H9 (cell line): ENCODE results near the gene NRXN3. TPM values are rescaled to one million over a fixed set of nuclear protein-coding genes. Genes with fewer than 3 reads are reported as not detected.

Source experiments
- DNase-seq: peaks from one replicate; pipeline ENCODE4 v3.0.0-alpha.2; 2017
- H2AFZ ChIP-seq: one replicate; pipeline ENCODE4 v1.6.1; 2013; ENCODE audit warnings: mild to moderate bottlenecking, low read length, control low read depth, moderate library complexity
- H2AK5ac ChIP-seq: 2 replicates; pipeline ENCODE4 v1.6.1; 2013; ENCODE audit warnings: low read length, control low read depth, mixed read lengths; ENCODE audit not compliant: insufficient read length
- H2BK120ac ChIP-seq: one replicate; pipeline ENCODE4 v1.6.1; 2013; ENCODE audit warnings: low read depth, mild to moderate bottlenecking, low read length, control low read depth, inconsistent platforms; ENCODE audit not compliant: poor library complexity, severe bottlenecking
- H2BK12ac ChIP-seq: 2 replicates; pipeline ENCODE4 v1.6.1; 2013; ENCODE audit warnings: low read length, control low read depth, mixed read lengths, low read depth; ENCODE audit not compliant: insufficient read length
- H2BK15ac ChIP-seq: 2 replicates; pipeline ENCODE4 v1.6.1; 2013; ENCODE audit warnings: low read depth, low read length, control low read depth
- H2BK20ac ChIP-seq: one replicate; pipeline ENCODE4 v1.6.1; 2013; ENCODE audit warnings: low read depth, mild to moderate bottlenecking, low read length, control low read depth, inconsistent platforms; ENCODE audit not compliant: poor library complexity, severe bottlenecking
- H2BK5ac ChIP-seq: 2 replicates; pipeline ENCODE4 v1.6.1; 2013; ENCODE audit warnings: low read length, control low read depth, mixed read lengths; ENCODE audit not compliant: insufficient read length
- H3K14ac ChIP-seq: 2 replicates; pipeline ENCODE4 v1.6.1; 2013; ENCODE audit warnings: low read length, control low read depth; ENCODE audit not compliant: insufficient read depth
- H3K18ac ChIP-seq: 2 replicates; pipeline ENCODE4 v1.6.1; 2013; ENCODE audit warnings: low read depth, mild to moderate bottlenecking, mixed read lengths, low read length, control low read depth; ENCODE audit not compliant: insufficient read length
- H3K23ac ChIP-seq: 2 replicates; pipeline ENCODE4 v1.6.1; 2013; ENCODE audit warnings: low read length, control low read depth, mixed read lengths, low read depth; ENCODE audit not compliant: insufficient read length
- H3K23me2 ChIP-seq: 2 replicates; pipeline ENCODE4 v1.6.1; 2013; ENCODE audit warnings: low read depth, mild to moderate bottlenecking, mixed read lengths, low read length, control low read depth; ENCODE audit not compliant: insufficient read length, poor library complexity, severe bottlenecking
- H3K27ac ChIP-seq: 2 replicates; pipeline ENCODE4 v1.5.1; 2013; ENCODE audit warnings: low read length, control low read depth, mixed read lengths, low read depth; ENCODE audit not compliant: insufficient read length
- H3K27me3 ChIP-seq: 2 replicates; pipeline ENCODE4 v1.6.1; 2013; ENCODE audit warnings: low read length, control low read depth, inconsistent platforms; ENCODE audit not compliant: insufficient read depth
- H3K4ac ChIP-seq: 2 replicates; pipeline ENCODE4 v1.6.1; 2013; ENCODE audit warnings: low read depth, mild to moderate bottlenecking, control low read depth, inconsistent platforms, low read length, moderate library complexity
- H3K4me1 ChIP-seq: 2 replicates; pipeline ENCODE4 v1.6.1; 2013; ENCODE audit warnings: low read length, control low read depth, inconsistent platforms; ENCODE audit not compliant: insufficient read depth
- H3K4me2 ChIP-seq: 2 replicates; pipeline ENCODE4 v1.6.1; 2013; ENCODE audit warnings: low read length, control low read depth, mixed read lengths; ENCODE audit not compliant: insufficient read length, insufficient read depth
- H3K56ac ChIP-seq: 2 replicates; pipeline ENCODE4 v1.6.1; 2013; ENCODE audit warnings: low read depth, mild to moderate bottlenecking, mixed read lengths, low read length, control low read depth; ENCODE audit not compliant: insufficient read length
- H3K79me1 ChIP-seq: 2 replicates; pipeline ENCODE4 v1.6.1; 2013; ENCODE audit warnings: low read depth, mild to moderate bottlenecking, moderate library complexity, low read length, control low read depth, inconsistent platforms; ENCODE audit not compliant: insufficient read depth, poor library complexity, severe bottlenecking
- H3K79me2 ChIP-seq: 2 replicates; pipeline ENCODE4 v1.6.1; 2013; ENCODE audit warnings: low read length, control low read depth, inconsistent platforms; ENCODE audit not compliant: insufficient read depth
- H3K9ac ChIP-seq: 2 replicates; pipeline ENCODE4 v1.6.1; 2013; ENCODE audit warnings: low read length, control low read depth, mixed read lengths; ENCODE audit not compliant: insufficient read length; ENCODE audit errors: extremely low read depth
- H3K9me3 ChIP-seq: one replicate; pipeline ENCODE4 v1.6.1; 2013; ENCODE audit warnings: low read depth, low read length, inconsistent platforms; ENCODE audit not compliant: control insufficient read depth
- H3T11ph ChIP-seq: one replicate; pipeline ENCODE4 v1.6.1; 2013; ENCODE audit warnings: mild to moderate bottlenecking, low read length, control low read depth, inconsistent platforms
- H4K20me1 ChIP-seq: one replicate; pipeline ENCODE4 v1.6.1; 2013; ENCODE audit not compliant: control insufficient read depth, insufficient read length, insufficient read depth
- H4K5ac ChIP-seq: 2 replicates; pipeline ENCODE4 v1.6.1; 2013; ENCODE audit warnings: low read depth, mild to moderate bottlenecking, mixed read lengths, low read length, control low read depth; ENCODE audit not compliant: insufficient read length
- H4K8ac ChIP-seq: replicated peaks from 2 replicates; pipeline ENCODE4 v1.6.1; 2013; ENCODE audit warnings: low read length, control low read depth, mixed read lengths, low read depth; ENCODE audit not compliant: insufficient read length
- H4K91ac ChIP-seq: 2 replicates; pipeline ENCODE4 v1.6.1; 2013; ENCODE audit warnings: low read depth, mild to moderate bottlenecking, moderate library complexity, mixed read lengths, low read length, control low read depth; ENCODE audit not compliant: insufficient read length
- H3K27ac Mint-ChIP-seq, 3 experiments: 2 replicates in 2 of 3; 3 replicates in 1 of 3; pipeline ENCODE4 v1.8.0; 2020 to 2021; ENCODE audit warnings: mixed read lengths in 3 of 3, mild to moderate bottlenecking in 1 of 3, moderate library complexity in 1 of 3
- H3K27me3 Mint-ChIP-seq: 2 replicates; pipeline ENCODE4 v1.8.0; 2021; ENCODE audit warnings: low read depth, mild to moderate bottlenecking, moderate library complexity, mixed read lengths
- H3K36me3 Mint-ChIP-seq, 3 experiments: 2 replicates in 2 of 3; 3 replicates in 1 of 3; pipeline ENCODE4 v1.8.0; 2020 to 2021; ENCODE audit warnings: low read depth in 3 of 3, mixed read lengths in 3 of 3; ENCODE audit not compliant: insufficient read depth in 1 of 3
- H3K4me1 Mint-ChIP-seq, 2 experiments: 2 replicates each; pipeline ENCODE4 v1.8.0; 2020; ENCODE audit warnings: mixed read lengths in 2 of 2
- H3K4me3 Mint-ChIP-seq, 2 experiments: 2 replicates in 1 of 2; 3 replicates in 1 of 2; pipeline ENCODE4 v1.8.0; 2020 to 2021; ENCODE audit warnings: mild to moderate bottlenecking in 2 of 2, mixed read lengths in 2 of 2, moderate library complexity in 1 of 2
- H3K9me3 Mint-ChIP-seq, 2 experiments: 2 replicates in 1 of 2; 3 replicates in 1 of 2; pipeline ENCODE4 v1.8.0; 2020; ENCODE audit warnings: mild to moderate bottlenecking in 2 of 2, mixed read lengths in 2 of 2, moderate library complexity in 1 of 2
- CTCF ChIP-seq: fragments of 200-600 bp; sonication (generic); conservative IDR thresholded peaks from 3 replicates; pipeline ENCODE4 v1.8.0; 2021; ENCODE audit warnings: antibody characterized with exemption, mild to moderate bottlenecking
- WGBS: extraction: QIAGEN DNeasy Blood & Tissue Kit; methylation state at CpG from one replicate; pipeline ENCODE4 v1.1.7; 2013; ENCODE audit warnings: missing lambda C conversion rate, low lambda C conversion rate, mixed read lengths; ENCODE audit not compliant: insufficient read length; ENCODE audit errors: extremely low coverage; 5-methylcytosine and 5-hydroxymethylcytosine counted together
- total RNA-seq: library from RNA; stranded (reverse); gene quantifications from 2 replicates; pipeline ENCODE4 v1.2.1, GENCODE V29; 2021

Gene NRXN3
- total RNA-seq, 1 experiment from 2014 or later = 1.8 TPM

DNA sequence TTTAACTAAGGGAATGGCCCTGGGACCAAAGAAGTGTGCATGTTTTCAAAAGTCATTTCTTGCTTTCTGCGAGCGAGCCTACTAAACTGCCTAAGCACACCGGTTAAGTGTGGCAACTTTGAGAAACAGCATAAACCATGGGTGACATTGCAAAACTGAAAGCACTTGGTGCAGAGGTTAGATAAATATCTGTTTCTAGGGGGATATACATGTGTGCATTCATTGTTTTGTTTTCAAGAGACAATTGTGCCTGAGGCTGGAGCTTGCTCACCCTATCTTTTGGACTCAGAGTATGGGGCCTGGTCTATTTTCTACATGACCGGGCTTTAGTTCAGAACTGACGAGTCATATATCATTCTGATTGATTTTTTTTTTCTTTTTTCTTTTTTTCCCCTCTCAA lies 923.4 kb downstream of the NRXN3 start:
- no peaks in the 10 kb centered on the region for H3K36me3 Mint-ChIP-seq
- peaks cover 0 to 2% of the 10 kb centered on the region in 2 experiments; a peak in 2 of 5 replicates for H3K9me3 Mint-ChIP-seq
- no peak overlapping the region for H3K27ac Mint-ChIP-seq
- Histone ChIP-seq H3K23me2 (no peaks in the 10 kb centered on the region), H3K18ac (no peak overlapping the region), H4K20me1 (no peaks in the 10 kb centered on the region), H3K27ac (no peak overlapping the region), H2AFZ (no peak overlapping the region), H2AK5ac (no peak overlapping the region), H3K9me3 (no peaks in the 10 kb centered on the region), H2BK15ac (no peak overlapping the region), H3K27me3 (no peaks in the 10 kb centered on the region), H4K8ac (no peak overlapping the region), H3K79me2 (no peaks in the 10 kb centered on the region), H3K23ac (no peak overlapping the region), H3K56ac (no peak overlapping the region), H3K14ac (no peak overlapping the region), H2BK5ac (no peak overlapping the region), H3K9ac (no peak overlapping the region), H3K79me1 (no peaks in the 10 kb centered on the region), H2BK20ac (no peak overlapping the region), H4K5ac (no peak overlapping the region), H3K4me2 (no peak overlapping the region), H3T11ph (no peak overlapping the region), H3K4me1 (peaks cover 5% of the 10 kb centered on the region; the same call in 1 of the 2 replicates), H4K91ac (no peak overlapping the region), H2BK120ac (no peak overlapping the region), H2BK12ac (no peak overlapping the region), H3K4ac (no peak overlapping the region)
- no peak overlapping the region for H3K4me3 Mint-ChIP-seq
- TF ChIP-seq CTCF = no peak
- peaks cover 25 to 47% of the 10 kb centered on the region in 2 experiments for H3K4me1 Mint-ChIP-seq
- no peak for DNase-seq
- peaks cover 74% of the 10 kb centered on the region for H3K27me3 Mint-ChIP-seq
- no CpG with 5 or more reads among the region's 5 CpGs for WGBS
